Spinal cord (tissue), 10 donors: ENCODE data around the gene APEH. TPM values are rescaled to one million over a fixed set of nuclear protein-coding genes. Genes with fewer than 3 reads are reported as not detected.
"Not testable (repeated sequence)": the region's sequence is repeated elsewhere in the genome, so short reads cannot be mapped to it uniquely, and the experiment has no call there.

ENCODE experiments used
- DNase-seq, 6 donors: peaks; one replicate each; pipeline versions ENCODE4 v3.0.0 to v3.0.0-alpha.2; 2013 to 2015; ENCODE audit warnings: low spot score in 6 of 6, low read depth in 4 of 6
- H3K27ac ChIP-seq: one replicate; pipeline ENCODE4 v1.5.1; 2013; ENCODE audit warnings: low read depth, low read length, control low read depth
- H3K27me3 ChIP-seq: one replicate; pipeline ENCODE4 v1.6.1; 2013; ENCODE audit warnings: low read length; ENCODE audit not compliant: control insufficient read depth, insufficient read depth
- H3K36me3 ChIP-seq: one replicate; pipeline ENCODE4 v1.6.1; 2013; ENCODE audit warnings: low read length; ENCODE audit not compliant: control insufficient read depth, insufficient read depth
- H3K4me1 ChIP-seq: one replicate; pipeline ENCODE4 v1.6.1; 2013; ENCODE audit warnings: low read length; ENCODE audit not compliant: control insufficient read depth, insufficient read depth
- H3K4me3 ChIP-seq: one replicate; pipeline ENCODE4 v1.5.1; 2013; ENCODE audit warnings: low read depth, low read length, control low read depth
- H3K9me3 ChIP-seq: one replicate; pipeline ENCODE4 v1.6.1; 2013; ENCODE audit warnings: low read length; ENCODE audit not compliant: control insufficient read depth, insufficient read depth
- WGBS: methylation state at CpG from one replicate; pipeline ENCODE4 v1.1.5; 2013; ENCODE audit warnings: missing lambda C conversion rate; ENCODE audit not compliant: insufficient coverage; 5-methylcytosine and 5-hydroxymethylcytosine counted together
- polyA plus RNA-seq, 2 donors: library from polyadenylated mRNA; unstranded; fragments of 120-200 nt; gene quantifications; one replicate each; pipeline ENCODE4 v1.2.1, GENCODE V29; 2013; ENCODE audit not compliant: insufficient read length in 2 of 2
- total RNA-seq, 2 donors: library from RNA; depleted of rRNA in 1 of 2; stranded (reverse); fragments of 120-200 nt in 1 of 2; fragments of >200 nt in 1 of 2; gene quantifications; one replicate each; pipeline versions ENCODE4 v1.2.3 to v1.2.4, GENCODE V29; 2013 to 2014
- donor health status: healthy.

The APEH gene
- total and polyA plus RNA-seq, 4 donors: 68.3 to 116 (median 104) TPM

DNA sequence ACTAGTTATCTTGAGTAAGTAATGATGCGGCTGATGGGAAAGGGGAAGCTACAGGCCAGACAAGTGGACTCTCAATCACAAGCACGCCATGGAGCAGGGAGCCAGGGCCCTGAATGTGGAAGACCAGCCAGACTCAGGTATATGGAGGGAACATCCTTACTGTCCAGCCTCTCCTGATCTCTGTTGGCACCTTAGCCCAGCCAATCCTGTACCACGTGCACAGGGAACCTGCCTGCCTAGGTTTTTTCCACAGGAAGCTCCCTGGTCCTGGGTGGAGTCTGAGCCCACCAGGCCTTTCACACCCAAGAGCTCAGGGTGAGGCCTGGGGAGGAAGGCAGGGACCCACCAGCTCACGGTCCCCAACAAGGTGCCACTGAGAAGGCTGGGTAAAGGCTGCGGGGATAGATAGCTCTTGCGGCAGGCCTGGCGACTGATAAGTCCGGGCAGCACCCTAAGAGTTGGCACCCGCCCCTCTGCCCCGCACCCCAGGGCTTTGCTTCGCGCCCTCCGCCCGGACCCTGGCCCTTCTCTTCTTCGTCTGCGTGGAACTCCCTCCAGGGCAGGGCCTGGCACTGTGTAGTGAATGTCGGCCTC is 933 bp upstream of the APEH start:
- 18% methylated on average over 17 of the region's 17 CpGs for WGBS
- peak in 1 of 6 donors; percentile 7 for DNase-seq

DNA sequence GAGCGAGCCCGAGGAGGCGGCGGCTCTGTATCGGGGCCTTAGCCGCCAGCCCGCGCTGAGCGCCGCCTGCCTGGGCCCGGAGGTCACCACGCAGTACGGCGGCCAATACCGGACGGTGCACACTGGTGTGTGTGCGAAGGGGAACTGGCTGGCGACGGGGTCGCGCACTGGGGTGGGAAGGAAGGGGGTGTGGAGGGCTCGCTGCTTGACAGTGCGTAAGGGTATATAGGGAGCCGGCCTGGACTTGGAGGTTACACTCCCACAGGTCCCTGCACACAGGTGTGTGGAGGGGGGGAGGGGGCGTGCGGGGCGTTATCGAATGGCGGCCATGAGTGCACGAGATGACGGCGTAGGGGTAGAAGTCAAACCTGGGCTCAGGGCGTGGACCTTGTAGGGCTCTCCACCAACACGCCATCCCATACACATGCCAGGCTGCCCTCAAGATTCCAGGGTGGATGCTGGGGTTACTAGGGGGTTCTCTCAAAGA is 389 bp downstream of the APEH start:
- no peaks in the 10 kb centered on the region for H3K9me3 ChIP-seq
- peak overlapping the region; percentile 87 for H3K27ac ChIP-seq
- H3K4me3 ChIP-seq: peak overlapping the region; percentile 50
- under 1% methylated on average over 25 of the region's 34 CpGs for WGBS
- peaks cover 59% of the 10 kb centered on the region for H3K36me3 ChIP-seq
- DNase-seq: no peak
- no peaks in the 10 kb centered on the region for H3K27me3 ChIP-seq
- peaks cover 31% of the 10 kb centered on the region for H3K4me1 ChIP-seq

More for the DNA sequence above, 933 bp upstream of the APEH start:
- Histone ChIP-seq H3K36me3 (peaks cover 57% of the 10 kb centered on the region), H3K27ac (peak overlapping the region; percentile 87), H3K4me3 (peak overlapping the region; percentile 50), H3K4me1 (peaks cover 35% of the 10 kb centered on the region), H3K27me3 (no peaks in the 10 kb centered on the region), H3K9me3 (no peaks in the 10 kb centered on the region)

GRCh38 chr3:49675912-49676311 is 1.8 kb downstream of the APEH start:
- 96% methylated on average over 11 of the region's 11 CpGs for WGBS

DNA sequence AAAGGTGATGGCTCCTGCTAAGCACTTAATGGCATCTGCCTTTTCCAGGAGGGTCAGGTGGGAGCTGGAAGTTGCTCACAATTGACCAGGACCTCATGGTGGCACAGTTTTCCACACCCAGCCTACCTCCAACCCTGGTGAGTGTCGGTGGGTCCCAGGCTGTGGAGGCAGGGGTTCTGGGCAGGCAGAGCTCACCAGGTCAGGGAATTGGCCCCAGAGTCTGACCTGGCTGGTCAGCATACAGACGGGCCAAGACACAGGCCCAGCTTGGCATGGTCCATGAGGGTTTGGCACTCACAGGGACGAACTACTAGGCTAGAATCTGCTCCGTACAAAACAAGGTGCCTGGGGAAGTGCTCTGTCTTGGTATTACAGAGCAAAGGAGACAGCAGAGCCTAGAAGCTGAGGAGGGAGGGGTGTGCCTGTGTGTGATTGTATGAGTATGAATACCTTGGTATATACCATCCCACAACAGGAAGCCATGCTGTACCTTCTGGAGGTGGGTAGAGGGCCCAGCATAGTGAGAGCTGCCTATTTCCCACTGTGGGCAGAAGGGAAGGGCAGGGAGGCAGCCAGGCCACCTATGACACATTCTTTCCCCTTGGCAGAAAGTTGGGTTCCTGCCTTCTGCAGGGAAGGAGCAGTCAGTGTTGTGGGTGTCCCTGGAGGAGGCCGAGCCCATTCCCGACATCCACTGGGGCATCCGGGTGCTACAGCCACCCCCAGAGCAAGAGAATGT is 6.5 kb downstream of the APEH start:
- H3K36me3 ChIP-seq: peaks cover 94% of the 10 kb centered on the region
- no peak overlapping the region for H3K4me3 ChIP-seq
- DNase-seq: no peak
- H3K27me3 ChIP-seq: no peaks in the 10 kb centered on the region
- H3K27ac ChIP-seq: no peak overlapping the region
- peaks cover 12% of the 10 kb centered on the region for H3K4me1 ChIP-seq
- no peaks in the 10 kb centered on the region for H3K9me3 ChIP-seq
- 89% methylated on average over 7 of the region's 7 CpGs for WGBS

More at GRCh38 chr3:49675912-49676311, 1.8 kb downstream of the APEH start:
- no peaks in the 10 kb centered on the region for H3K9me3 ChIP-seq
- no peaks in the 10 kb centered on the region for H3K27me3 ChIP-seq
- H3K4me3 ChIP-seq: no peak overlapping the region
- no peak for DNase-seq
- H3K27ac ChIP-seq: no peak overlapping the region
- H3K36me3 ChIP-seq: peaks cover 59% of the 10 kb centered on the region
- peaks cover 31% of the 10 kb centered on the region for H3K4me1 ChIP-seq

GRCh38 chr3:49681232-49681522 is 7.0 kb downstream of the APEH start:
- Histone ChIP-seq H3K4me1 (peaks cover 10% of the 10 kb centered on the region), H3K36me3 (peaks cover 89% of the 10 kb centered on the region), H3K27ac (no peak overlapping the region), H3K9me3 (no peaks in the 10 kb centered on the region), H3K27me3 (no peaks in the 10 kb centered on the region), H3K4me3 (no peak overlapping the region)
- WGBS: 80% methylated on average over 1 of the region's 2 CpGs
- DNase-seq: no peak

DNA sequence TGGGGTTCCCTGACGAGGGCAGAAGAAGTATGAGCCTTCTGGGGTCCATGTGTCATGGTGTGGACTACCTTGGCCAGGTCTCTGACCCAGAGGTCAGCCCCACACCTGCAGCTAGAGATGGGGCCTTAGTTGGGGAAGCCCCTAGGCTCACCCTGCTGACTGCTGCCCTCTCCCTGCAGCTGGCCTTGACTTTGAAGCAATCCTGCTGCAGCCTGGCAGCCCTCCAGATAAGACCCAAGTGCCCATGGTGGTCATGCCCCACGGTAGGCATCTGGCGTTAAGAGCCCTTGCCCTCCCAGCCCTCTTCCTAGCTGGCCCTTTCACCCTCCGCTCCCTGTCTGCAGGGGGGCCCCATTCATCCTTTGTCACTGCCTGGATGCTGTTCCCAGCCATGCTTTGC is 7.4 kb downstream of the APEH start:
- WGBS: 85% methylated on average over 4 of the region's 4 CpGs
- H3K4me3 ChIP-seq: no peak overlapping the region
- peaks cover 10% of the 10 kb centered on the region for H3K4me1 ChIP-seq
- H3K36me3 ChIP-seq: peaks cover 85% of the 10 kb centered on the region
- no peaks in the 10 kb centered on the region for H3K27me3 ChIP-seq
- DNase-seq: no peak
- no peaks in the 10 kb centered on the region for H3K9me3 ChIP-seq
- no peak overlapping the region for H3K27ac ChIP-seq

GRCh38 chr3:49683162-49683561 is 9.0 kb downstream of the APEH start:
- peaks cover 21% of the 10 kb centered on the region for H3K4me1 ChIP-seq
- peaks cover 69% of the 10 kb centered on the region for H3K36me3 ChIP-seq
- 94% methylated on average over 2 of the region's 6 CpGs for WGBS
- H3K27ac ChIP-seq: no peak overlapping the region
- no peak for DNase-seq
- H3K27me3 ChIP-seq: no peaks in the 10 kb centered on the region
- H3K4me3 ChIP-seq: no peak overlapping the region
- no peaks in the 10 kb centered on the region for H3K9me3 ChIP-seq

- not testable (repeated sequence) for H3K4me3 ChIP-seq, H3K27ac ChIP-seq, H3K9me3 ChIP-seq, H3K27me3 ChIP-seq, DNase-seq
- Histone ChIP-seq H3K4me1 (peaks cover 33% of the 10 kb centered on the region), H3K36me3 (peaks cover 56% of the 10 kb centered on the region)
- 91% methylated on average over 1 of the region's 2 CpGs for WGBS
Observed at GRCh38 chr3:49684453-49684852, 10.3 kb downstream of the APEH start.

GRCh38 chr3:49685103-49685502 is 11.0 kb downstream of the APEH start:
- whole genome bisulfite sequencing: 92% methylated on average over 4 of the region's 10 CpGs
- H3K4me3 ChIP-seq, H3K27ac ChIP-seq, H3K27me3 ChIP-seq, H3K9me3 ChIP-seq, DNase-seq: not testable (repeated sequence)
- Histone ChIP-seq H3K4me1 (peaks cover 36% of the 10 kb centered on the region), H3K36me3 (peaks cover 50% of the 10 kb centered on the region)

- peaks cover 43% of the 10 kb centered on the region for H3K4me1 ChIP-seq
- 13% methylated on average over 30 of the region's 36 CpGs for WGBS
- not testable (repeated sequence) for DNase-seq, H3K9me3 ChIP-seq, H3K27ac ChIP-seq, H3K27me3 ChIP-seq, H3K4me3 ChIP-seq
- peaks cover 42% of the 10 kb centered on the region for H3K36me3 ChIP-seq
Observed at GRCh38 chr3:49685846-49686245, 11.7 kb downstream of the APEH start.
